ENCODE results near the gene CFAP100.

Gene CFAP100

DNA sequence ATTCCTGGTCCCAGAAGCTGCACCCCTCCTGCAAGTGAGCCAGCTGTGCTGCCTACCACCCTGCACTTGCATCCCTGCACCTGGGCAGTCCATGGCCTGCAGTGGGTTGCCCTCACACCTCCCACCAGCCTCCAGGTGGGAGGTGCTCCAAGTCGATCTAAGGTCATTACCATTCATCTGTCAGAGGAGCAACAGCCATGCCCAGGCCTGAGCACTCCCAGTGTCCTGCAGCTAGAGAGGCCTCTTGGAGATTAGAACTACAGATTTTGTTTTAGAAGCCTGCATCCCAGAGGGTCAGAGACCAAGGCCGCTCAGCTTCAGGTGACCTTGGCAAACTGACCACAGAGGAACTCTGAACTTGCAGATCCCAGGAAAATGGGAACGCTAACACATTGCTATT is 90.0 kb downstream of the CFAP100 start:
- DNase-seq, result no peak

GRCh38 chr3:126485176-126485897 is 90.6 kb downstream of the CFAP100 start:
- no peak for DNase-seq

- no peak for DNase-seq
These were observed 91.2 kb downstream of the CFAP100 start for GRCh38 chr3:126485956-126486355.

Data from NCI-H2107 (cell line).